NCI-H1105 (cell line): Measurements from ENCODE around the gene GMPPA.

Source experiments
- DNase-seq: peaks from one replicate; lab custom pipeline; 2025; lab: John Stamatoyannopoulos, UW

GMPPA gene

GRCh38 chr2:219522111-219523030 lies 23.7 kb downstream of the GMPPA start:
- no peak for DNase-seq

- no peak for DNase-seq
Measured at GRCh38 chr2:219523031-219523671, 24.5 kb downstream of the GMPPA start.

- DNase-seq = no peak
Measured at GRCh38 chr2:219524817-219525216, 26.1 kb downstream of the GMPPA start.

- DNase-seq = no peak
Measured at GRCh38 chr2:219525533-219526232, 27.0 kb downstream of the GMPPA start.

DNA sequence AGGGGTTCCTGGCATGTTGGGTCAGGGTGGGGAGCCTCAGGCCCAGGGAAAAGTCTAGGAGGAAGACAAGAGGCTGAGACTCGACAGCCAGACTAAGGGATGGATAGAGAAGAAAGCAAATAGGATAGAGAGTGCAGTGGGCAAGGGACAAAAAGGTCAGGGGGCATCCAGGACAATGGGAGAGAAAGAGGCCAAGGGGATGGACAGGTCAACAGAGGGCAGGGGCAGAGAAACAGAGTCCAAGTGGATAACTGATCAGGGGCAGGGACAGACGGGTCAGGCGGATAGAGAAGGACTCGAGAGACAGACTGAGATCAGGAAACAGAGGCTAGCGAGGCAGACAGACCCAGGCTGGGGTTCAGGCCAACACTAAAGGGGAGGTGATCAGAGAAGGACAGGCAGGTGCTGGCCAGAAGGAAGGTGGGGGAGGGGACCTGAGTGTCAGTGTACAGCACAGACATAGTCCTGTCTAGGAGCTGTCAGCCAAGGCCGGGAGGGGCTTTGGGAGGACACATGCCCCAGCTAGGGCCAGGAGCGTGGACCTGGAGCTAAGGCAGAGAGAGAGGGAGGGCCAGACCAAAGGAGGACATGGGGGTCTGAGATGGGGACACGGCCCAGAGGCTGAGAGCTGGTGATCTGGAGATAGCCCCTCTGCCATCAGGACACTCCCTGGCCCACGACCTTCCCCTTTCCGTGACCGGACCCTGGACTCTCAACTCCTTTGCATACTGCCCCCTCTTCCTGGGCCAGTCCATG lies 27.8 kb downstream of the GMPPA start:
- DNase-seq = no peak

GRCh38 chr2:219527076-219527394 lies 28.3 kb downstream of the GMPPA start:
- DNase-seq = no peak

- no peak for DNase-seq
Measured at GRCh38 chr2:219527472-219527871, 28.8 kb downstream of the GMPPA start.

GRCh38 chr2:219530048-219530963 lies 31.6 kb downstream of the GMPPA start:
- DNase-seq = peak; percentile 61

DNA sequence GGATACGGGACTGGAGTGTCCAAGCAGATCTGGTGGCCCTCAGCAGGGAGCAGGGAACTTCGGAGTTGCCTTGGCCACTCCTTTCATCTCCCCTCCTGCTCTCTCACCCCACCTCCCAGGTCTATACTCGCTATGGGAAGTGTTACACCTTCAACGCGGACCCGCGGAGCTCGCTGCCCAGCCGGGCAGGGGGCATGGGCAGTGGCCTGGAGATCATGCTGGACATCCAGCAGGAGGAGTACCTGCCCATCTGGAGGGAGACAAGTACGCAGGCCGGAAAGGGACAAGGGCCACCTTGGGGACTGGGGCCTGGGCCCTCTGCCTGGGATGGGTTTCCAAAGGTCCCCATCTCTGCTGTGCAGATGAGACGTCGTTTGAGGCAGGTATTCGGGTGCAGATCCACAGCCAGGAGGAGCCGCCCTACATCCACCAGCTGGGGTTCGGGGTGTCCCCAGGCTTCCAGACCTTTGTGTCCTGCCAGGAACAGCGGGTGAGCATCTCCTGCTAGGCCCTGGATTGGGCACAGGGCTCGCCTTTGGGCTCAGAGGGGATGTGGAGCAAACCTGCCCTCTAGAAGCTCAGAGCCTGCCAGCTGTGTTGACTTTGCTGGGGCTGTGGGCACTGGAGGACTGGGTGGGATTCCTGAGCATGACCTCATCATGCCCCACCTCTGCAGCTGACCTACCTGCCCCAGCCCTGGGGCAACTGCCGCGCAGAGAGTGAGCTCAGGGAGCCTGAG lies 33.1 kb downstream of the GMPPA start:
- no peak for DNase-seq

DNA sequence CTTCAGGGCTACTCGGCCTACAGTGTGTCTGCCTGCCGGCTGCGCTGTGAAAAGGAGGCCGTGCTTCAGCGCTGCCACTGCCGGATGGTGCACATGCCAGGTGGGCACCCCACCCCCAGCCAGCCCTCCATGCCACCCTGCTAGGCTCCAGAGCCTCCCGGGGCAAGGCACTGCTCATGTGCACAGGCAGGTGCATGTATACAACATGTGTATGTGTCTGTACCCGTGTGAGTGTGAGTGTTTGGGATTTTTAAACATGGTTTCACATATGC lies 33.6 kb downstream of the GMPPA start:
- no peak for DNase-seq

DNA sequence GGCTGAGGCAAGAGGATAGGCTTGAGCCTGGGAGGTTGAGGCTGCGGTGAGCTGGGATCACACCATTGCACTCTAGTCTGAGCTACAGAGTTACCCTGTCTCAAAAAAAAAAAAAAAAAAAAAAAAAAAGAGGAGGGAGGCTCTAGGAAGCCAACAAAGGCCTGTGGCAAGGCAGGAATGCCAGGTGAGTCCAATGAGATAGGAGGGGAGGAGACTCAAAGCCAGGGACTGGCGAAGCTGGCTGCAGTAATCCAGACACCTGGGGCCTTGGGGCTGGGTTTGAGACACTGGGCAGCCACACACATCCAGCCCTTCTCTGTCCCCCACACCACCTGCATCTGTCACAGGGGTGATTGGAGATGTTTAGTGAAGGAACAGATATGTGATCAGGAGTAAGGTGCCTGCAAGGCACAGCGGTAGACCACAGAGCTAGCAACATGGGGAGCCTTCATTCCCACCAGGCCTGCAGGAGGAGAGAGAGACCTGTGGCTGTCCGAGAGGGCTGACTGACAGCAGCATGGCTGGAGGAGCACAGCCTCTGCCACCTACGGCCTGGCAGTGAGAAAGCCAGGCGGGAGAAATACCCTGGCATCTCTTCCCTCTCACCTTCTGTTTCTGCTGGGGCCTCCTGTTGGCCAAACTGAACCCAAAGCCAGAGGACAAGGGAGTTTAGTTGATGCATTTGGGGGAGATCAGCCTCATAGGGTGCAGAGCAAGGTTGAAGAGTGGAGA lies 35.4 kb downstream of the GMPPA start:
- no peak for DNase-seq

- DNase-seq = no peak
Measured at GRCh38 chr2:219536425-219536824, 37.7 kb downstream of the GMPPA start.

DNA sequence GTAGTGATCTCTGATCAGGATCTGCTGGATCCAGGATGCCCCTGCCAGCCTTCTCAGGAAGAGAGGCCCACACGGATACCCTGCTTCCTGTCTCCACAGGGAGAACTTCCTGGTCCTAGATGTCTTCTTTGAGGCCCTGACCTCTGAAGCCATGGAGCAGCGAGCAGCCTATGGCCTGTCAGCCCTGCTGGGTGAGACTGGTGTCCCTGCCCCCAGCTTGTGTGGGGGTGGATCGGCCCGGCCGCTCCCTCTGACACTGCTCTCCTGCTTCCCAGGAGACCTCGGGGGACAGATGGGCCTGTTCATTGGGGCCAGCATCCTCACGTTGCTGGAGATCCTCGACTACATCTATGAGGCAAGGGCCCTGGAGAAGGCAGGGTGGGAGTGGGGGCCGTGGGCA lies 38.3 kb downstream of the GMPPA start:
- DNase-seq = no peak

DNA sequence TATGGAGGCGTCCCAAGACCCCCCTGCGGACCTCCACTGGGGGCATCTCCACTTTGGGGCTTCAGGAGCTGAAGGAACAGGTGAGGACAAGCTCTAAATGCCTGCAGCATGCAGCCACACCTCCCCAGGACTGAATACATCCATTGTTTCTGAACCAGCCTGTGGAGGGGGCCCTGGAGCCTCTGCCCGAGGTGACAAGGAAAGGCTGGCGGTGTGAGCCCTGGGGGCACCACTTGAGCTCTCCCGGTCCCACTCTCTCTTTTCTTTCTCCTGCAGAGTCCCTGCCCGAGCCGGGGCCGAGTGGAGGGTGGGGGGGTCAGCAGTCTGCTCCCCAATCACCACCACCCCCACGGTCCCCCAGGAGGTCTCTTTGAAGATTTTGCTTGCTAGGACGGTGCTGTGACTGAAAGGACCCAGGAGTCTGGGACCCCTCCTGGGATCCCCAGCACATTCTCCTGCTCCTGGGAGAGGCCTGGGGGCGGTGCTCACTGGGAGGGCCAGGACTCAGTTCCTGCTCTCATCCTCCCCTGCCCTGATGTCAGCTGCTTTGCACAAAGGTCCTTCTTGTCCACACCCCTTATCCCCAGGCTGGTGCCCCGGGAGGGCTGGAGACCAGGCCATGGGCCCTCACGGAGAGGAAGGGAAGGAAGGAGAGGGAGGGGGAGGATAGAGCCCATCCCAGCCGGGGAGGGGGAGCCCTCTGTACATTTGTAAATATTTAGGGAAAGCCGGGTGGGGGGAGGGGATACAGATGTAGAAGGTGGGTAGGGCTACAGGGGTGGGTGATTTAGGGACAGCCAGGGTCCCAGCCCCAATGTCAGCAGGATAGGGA lies 39.2 kb downstream of the GMPPA start:
- DNase-seq = no peak

GRCh38 chr2:219538504-219538951 lies 39.8 kb downstream of the GMPPA start:
- DNase-seq = no peak

- DNase-seq = no peak
Measured at GRCh38 chr2:219538956-219539788, 40.5 kb downstream of the GMPPA start.

DNA sequence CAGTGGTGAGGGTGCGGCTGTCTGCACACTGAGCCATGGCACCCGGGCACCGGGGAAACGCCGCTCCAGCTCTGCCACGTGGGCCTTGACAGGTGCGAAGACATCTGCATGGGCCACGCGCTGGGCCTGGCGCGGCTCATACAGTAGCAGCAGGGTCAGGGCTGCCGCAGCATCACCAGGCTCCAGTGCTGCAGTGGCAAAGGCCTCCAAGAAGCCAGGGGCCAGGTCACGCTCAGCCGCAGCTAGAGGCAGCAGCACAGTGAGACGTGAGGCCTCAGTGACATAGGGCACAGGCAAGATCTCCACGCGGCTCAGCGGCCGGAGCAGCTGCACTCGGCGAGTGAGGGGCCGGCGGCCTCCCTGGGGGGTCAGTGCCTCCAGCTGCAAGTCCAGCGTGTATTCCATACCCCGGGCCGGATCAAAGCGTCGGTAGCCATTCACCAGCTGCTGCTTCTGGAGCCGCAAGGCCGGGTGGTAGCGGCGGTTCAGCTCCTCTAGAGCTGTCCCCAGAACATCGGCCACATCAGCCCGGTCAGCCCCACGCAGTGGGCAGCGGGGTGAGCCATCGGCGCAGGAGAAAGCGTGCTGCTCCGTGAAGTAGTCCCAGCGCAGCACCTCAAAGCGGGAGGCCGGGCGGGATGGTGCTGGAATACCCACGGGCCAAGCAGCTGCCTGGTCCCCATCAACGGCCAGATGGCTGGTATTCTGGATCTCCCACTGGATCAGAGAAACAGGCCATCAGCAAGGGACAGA lies 41.4 kb downstream of the GMPPA start:
- DNase-seq = no peak
